Measurements from ENCODE around the gene PEPD.

PEPD gene

DNA sequence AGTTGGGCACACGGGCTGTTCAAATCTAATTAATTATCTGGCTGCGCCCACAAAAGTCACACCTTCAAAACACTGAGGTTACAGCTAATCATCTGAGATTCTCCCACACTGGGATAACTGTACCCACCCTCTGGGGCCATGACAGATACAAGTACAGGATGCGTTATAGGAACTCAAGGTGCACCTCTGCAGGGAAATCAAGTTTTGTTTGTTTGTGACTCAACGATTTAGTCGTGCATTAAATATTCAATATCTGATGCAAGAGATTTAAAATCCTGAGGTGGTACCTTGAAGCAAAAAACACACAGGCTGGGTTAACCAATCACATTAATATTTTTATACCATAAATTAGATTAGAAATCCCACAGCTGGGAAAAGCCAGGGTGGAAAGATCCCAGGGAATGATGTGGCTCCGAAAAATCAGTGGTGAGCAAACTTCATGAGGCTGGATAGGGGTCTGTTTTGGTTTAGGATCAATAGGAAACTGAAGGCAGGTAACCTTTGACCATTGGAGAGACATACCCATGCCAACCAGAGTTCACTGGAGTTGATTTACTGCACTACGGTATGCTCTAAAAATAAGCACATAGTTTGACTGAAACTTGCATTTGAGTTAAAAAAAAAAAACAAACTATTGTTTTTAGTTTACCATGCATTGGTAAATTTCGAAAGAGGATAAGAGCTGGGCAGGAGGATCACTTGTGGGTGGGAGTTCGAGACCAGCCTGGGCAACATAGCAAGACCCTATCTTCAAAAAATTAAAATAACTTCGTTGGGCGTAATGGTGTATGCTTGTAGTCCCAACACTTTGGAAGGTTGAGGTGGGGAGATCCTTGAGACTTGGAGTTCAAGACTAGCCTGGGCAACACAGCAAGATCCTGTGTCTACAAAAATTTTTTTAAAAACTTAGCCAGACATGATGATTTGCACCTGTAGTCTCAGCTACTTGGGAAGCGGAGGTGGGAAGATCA lies 172.0 kb downstream of the PEPD start:
- DNase-seq = no peak

DNA sequence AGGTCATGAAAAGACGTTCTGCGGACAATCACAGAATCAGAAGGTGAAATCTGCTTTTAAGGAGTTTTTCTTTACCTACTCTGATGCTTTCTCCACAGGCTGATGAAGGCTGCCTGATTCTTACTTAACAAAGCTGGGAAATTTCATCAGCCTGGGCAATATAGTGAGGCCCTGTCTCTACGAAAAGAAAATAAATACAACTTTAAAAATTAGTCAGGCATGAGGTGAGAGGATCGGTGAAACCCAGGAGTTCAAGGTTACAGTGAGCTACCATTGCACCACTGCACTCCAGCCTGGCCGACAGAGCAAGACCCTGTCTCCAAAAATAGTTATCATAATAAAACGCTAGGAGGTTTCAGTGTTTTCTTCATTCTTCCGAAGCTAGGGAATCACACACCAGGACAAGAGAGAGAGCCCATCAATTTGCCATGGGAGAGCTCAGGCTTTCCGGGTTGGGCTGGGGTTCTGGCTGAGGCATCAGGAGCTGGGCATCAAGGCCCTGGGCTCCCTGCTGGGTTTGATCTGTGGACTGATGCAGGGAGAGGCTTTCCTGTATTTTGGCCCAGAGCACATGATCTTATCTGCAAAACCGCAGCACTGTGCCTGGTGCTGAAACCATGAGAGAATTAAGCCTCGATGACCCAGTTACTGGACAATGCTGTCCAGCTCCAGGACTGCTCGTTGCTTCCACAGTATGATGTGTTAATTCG lies 173.1 kb downstream of the PEPD start:
- DNase-seq = no peak

DNA sequence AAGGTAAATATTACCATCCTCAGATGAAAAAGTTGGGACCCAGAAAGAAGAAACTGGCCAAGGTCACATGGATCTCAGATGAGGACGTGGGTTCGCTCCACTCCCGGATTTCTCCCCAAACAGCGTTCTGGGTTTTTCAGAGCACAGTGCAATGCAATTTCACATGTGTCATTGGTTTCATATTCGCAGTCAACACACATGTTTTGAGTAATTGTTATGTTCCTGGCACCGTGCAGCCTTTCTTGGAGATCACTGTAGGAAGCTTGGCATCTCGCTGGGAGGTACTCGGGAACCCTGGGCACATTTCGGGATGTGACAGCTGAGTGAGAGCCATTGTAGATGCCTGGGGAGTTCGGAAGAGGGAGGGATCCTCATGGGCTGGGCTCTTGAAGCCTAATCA lies 174.3 kb downstream of the PEPD start:
- no peak for DNase-seq

DNA sequence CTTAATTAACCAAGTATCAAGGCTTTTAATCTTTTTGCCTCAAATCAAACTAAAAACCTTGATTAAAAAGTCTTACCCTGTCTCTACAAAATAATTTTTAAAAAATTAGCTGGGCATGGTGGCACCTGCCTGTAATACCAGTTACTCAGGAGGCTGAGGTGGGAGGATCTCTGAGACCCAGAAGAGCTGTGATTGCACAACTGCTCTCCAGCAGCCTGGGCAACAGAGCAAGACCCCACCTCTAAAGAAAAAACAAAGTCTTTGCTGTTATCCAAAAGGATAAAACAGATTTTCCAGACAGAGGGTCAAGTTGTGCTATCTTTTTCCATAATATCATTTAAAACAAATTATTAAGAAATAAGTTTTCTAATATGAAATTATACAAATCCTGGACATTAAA lies 174.9 kb downstream of the PEPD start:
- DNase-seq = no peak

- no peak for DNase-seq
Observed at GRCh38 chr19:33345163-33345562, 176.4 kb downstream of the PEPD start.

DNA sequence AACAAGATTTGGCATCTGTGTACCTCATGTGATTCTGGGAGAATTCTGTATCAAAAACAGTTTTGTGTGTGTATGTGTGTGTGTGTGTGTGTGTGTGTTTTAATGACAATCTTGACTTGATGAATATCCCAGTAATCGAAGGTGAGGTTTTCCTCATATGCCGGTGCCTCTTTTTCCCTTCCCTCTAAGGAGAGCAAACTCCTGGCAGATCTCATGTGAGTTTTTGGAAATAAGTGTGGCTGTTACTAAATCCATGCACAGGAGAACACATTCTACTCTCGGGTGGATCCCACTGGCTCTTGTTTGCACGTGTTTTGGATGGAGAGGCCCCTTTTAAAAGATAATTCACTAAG lies 177.0 kb downstream of the PEPD start:
- DNase-seq = no peak

DNA sequence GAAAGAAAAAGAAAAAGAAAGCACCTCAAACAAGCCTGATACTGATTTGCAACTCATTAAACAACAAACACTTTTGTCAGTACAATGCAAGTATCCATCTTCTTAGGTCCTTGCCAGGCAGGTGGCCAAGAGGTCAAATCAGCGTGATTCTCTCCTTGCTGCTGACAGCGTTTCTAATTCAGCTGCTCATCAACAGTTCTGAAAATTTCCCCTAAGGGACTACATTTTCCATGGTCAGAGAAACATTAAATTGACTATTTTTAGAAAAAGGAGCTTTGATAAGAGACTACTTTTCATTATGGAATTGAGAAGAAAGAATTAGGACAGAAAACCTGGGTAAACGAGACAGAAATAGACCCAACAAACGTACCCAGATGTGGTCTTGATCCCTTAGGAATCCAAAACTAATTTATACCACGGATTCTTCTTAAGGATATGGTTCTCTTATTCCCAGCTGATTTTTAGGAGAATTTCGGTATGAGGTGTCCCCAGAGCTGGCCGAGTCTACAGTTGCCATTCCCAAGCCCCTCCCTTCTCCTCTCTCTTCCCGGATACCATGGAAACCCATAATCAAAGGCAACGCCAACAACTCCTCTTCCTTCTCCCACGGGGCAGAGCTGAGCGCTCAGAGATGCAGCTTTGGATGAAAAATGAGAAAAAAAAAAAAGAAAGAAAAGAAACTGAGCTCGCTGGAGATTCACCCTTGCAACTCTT lies 177.6 kb downstream of the PEPD start:
- no peak for DNase-seq

DNA sequence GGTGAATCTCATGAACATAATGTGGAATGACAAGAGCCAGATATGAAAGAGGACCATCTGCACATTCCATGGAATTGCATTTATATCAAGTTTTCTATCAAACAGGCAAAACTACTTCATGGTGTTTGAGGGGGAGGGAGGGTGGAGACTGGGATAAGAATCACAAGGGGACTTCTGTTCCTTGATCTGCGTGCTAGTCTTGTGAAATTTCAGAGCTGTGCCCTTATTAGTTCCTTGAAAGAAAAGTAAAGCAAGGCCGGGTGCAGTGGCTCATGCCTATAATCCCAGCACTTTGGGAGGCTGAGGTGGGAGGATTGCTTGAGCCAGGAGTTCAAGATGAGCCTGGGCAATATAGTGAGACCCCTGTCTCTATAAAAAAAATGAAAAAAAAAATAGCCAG lies 178.3 kb downstream of the PEPD start:
- DNase-seq = no peak

- no peak for DNase-seq
Observed at GRCh38 chr19:33340991-33341390, 180.6 kb downstream of the PEPD start.

DNA sequence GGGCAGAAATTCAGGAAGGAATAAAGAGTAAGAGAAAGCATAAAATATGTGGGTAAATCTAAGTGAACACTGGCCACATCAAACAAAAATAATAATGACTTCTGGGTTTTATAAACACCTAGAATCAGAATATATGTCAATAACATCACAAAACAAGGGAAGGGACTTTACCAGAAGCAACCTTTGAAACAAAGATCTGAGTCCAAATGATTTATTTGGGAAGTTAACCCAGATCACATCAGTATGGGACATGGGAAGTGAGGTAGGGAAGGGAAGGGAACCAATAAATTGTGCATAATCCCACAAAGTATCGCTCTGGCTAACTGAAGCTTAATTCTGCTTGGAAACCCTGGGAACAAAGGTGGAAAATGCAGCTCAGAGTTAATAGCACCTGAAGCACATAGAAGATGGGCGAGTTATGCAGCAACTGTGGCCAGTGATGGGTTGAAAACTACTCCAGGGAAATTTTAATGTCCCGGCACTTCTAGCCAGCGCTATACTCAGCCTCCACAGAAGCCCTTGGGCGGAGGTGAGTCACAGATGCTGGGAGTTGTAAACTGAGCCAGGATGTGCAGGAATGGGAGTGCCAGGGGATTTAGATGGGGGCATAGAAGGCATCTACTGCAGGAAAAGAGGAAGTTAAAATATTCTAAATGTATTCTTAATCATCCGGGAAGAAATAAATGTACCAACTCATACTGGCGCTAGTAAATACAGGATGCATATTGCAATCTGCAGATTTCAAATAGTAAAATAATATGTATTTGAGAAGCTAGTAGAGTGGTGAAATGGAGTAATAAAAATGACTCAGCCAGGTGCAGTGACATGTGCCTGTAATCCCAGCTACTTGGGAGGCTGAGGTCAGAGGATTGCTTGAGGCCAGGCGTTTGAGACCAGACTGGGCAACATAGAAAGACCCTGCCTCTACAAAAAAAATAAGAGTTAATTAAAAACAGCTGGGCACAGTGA lies 182.3 kb downstream of the PEPD start:
- no peak for DNase-seq

Data from NCI-H187 (cell line).